PC-9 (cell line): ENCODE measurements around the gene ARHGEF1. TPM values are rescaled to one million over a fixed set of nuclear protein-coding genes. Genes with fewer than 3 reads are reported as not detected.

ENCODE experiments used
- BruUV-seq: library from RNA; stranded (reverse); fragments of 400-500 nt; replicated peaks from 2 replicates; lab custom pipeline; 2021; lab: Mats Ljungman, UMichigan
- CTCF ChIA-PET: fragments of 300-600 bp; sonication (Branson Sonifier 250); formaldehyde crosslinking; loops from one replicate; lab custom pipeline; 2022; ENCODE audit warnings: antibody characterized with exemption; lab: Charles Lee
- POLR2A ChIA-PET: fragments of 300-600 bp; sonication (Branson Sonifier 250); formaldehyde crosslinking; loops from one replicate; lab custom pipeline; 2022; ENCODE audit warnings: antibody characterized with exemption; ENCODE audit not compliant: unreplicated experiment; lab: Charles Lee
- DNase-seq, 2 experiments: peaks; one replicate each; pipeline versions ENCODE4 v3.0.0 to v3.0.0-alpha.2; 2015 to 2022; ENCODE audit warnings: mixed read lengths in 1 of 2
- H2AFZ ChIP-seq: fragments of 200-600 bp; sonication (generic); 2 replicates; pipeline ENCODE4 v1.8.1; 2017; ENCODE audit warnings: antibody characterized with exemption
- H3F3A ChIP-seq: fragments of 200-600 bp; sonication (generic); 2 replicates; pipeline ENCODE4 v1.8.1; 2017; ENCODE audit warnings: antibody characterized with exemption, mild to moderate bottlenecking, low read depth; ENCODE audit not compliant: insufficient read depth
- H3K27ac ChIP-seq: fragments of 200-600 bp; sonication (generic); 2 replicates; pipeline ENCODE4 v1.6.1; 2016; ENCODE audit warnings: mixed run types
- H3K27me3 ChIP-seq: fragments of 200-600 bp; sonication (generic); 2 replicates; pipeline ENCODE4 v1.6.1; 2016; ENCODE audit warnings: low read depth, mixed run types; ENCODE audit not compliant: insufficient read depth
- H3K36me3 ChIP-seq: fragments of 200-600 bp; sonication (generic); 2 replicates; pipeline ENCODE4 v1.6.1; 2016; ENCODE audit warnings: low read depth, mixed run types
- H3K4me1 ChIP-seq: fragments of 200-600 bp; sonication (generic); replicated peaks from 2 replicates; pipeline ENCODE4 v1.6.1; 2016; ENCODE audit warnings: mixed run types; ENCODE audit not compliant: insufficient read depth
- H3K4me2 ChIP-seq: fragments of 200-600 bp; sonication (generic); 2 replicates; pipeline ENCODE4 v1.6.1; 2017; ENCODE audit warnings: mixed run types
- H3K4me3 ChIP-seq: fragments of 200-600 bp; sonication (generic); 2 replicates; pipeline ENCODE4 v1.6.1; 2016; ENCODE audit warnings: mixed run types
- H3K79me2 ChIP-seq: fragments of 200-600 bp; sonication (generic); 2 replicates; pipeline ENCODE4 v1.6.1; 2017; ENCODE audit warnings: low read depth, mixed run types
- H3K9me2 ChIP-seq: fragments of 200-600 bp; sonication (generic); 2 replicates; pipeline ENCODE4 v1.8.1; 2017; ENCODE audit warnings: mild to moderate bottlenecking; ENCODE audit not compliant: insufficient read depth
- H3K9me3 ChIP-seq: fragments of 200-600 bp; sonication (generic); 2 replicates; pipeline ENCODE4 v1.8.1; 2016; ENCODE audit warnings: low read depth; ENCODE audit not compliant: insufficient read depth
- H4K20me1 ChIP-seq: fragments of 200-600 bp; sonication (generic); 2 replicates; pipeline ENCODE4 v1.8.1; 2017; ENCODE audit not compliant: insufficient read depth
- CTCF ChIP-seq: fragments of 200-600 bp; sonication (generic); conservative IDR thresholded peaks from 2 replicates; pipeline ENCODE4 v1.6.1; 2017; ENCODE audit warnings: mixed run types, antibody characterized with exemption, mild to moderate bottlenecking, moderate library complexity
- EZH2 ChIP-seq: fragments of 200-600 bp; sonication (generic); IDR thresholded peaks from 2 replicates; pipeline ENCODE4 v1.8.0; 2017; ENCODE audit warnings: antibody characterized with exemption, low read depth
- intact Hi-C: fragments of 100-400 bp; cut with micrococcal nuclease; formaldehyde crosslinking; loops from one replicate; pipeline ENCODE4 v1.10.0; 2022; ENCODE audit not compliant: unreplicated experiment
- total RNA-seq: library from RNA; stranded (reverse); gene quantifications from 2 replicates; pipeline ENCODE4 v1.2.3, GENCODE V29; 2021

The ARHGEF1 gene
- total RNA-seq, 1 experiment from 2014 or later, result 101 TPM

DNA sequence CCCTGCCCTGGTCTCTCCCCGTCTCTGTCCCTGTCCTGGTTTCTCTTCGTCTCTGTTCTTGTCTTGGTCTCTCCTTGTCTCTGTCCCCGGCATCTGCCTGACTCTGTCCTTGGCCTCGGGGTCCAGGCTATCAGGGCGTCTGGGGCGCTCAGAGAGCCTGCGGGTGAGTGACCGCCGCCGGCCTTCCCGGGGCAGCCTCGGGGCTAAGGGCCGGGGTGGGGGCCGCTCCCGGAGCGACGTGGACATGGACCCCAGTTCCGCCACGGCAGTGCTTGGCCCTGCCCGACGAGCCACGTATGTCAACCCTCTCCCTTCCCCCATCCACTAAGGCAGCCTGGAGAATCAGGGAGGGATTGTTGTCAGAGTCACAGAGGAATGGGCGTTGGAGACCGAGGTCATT is 14.8 kb downstream of the ARHGEF1 start:
- intact Hi-C loops, result no loop called here
- ChIA-PET CTCF (no interaction called here), POLR2A (no interaction called here)
- peaks cover 6% of the 10 kb centered on the region; the same call in 1 of the 2 replicates for H3K36me3 ChIP-seq
- no peak overlapping the region for H3K4me3 ChIP-seq
- peaks cover 9% of the 10 kb centered on the region; the same call in 1 of the 2 replicates for H3F3A ChIP-seq
- BruUV-seq, result no TSS peak
- H3K4me1 ChIP-seq, result no peaks in the 10 kb centered on the region
- TF ChIP-seq CTCF (no peak), EZH2 (no peak)
- no peak overlapping the region for H3K27ac ChIP-seq
- no peaks in the 10 kb centered on the region for H3K9me2 ChIP-seq
- no peak overlapping the region for H3K4me2 ChIP-seq
- no peak overlapping the region for H2AFZ ChIP-seq
- no peaks in the 10 kb centered on the region for H3K9me3 ChIP-seq
- no peak for DNase-seq
- no peaks in the 10 kb centered on the region for H3K79me2 ChIP-seq
- peaks cover 14% of the 10 kb centered on the region for H4K20me1 ChIP-seq
- no peaks in the 10 kb centered on the region for H3K27me3 ChIP-seq

GRCh38 chr19:41898235-41898634 is 15.3 kb downstream of the ARHGEF1 start:
- H3K36me3 ChIP-seq, result peaks cover 6% of the 10 kb centered on the region; the same call in 1 of the 2 replicates
- POLR2A ChIA-PET, result no interaction called here
- no peak overlapping the region for H3K4me3 ChIP-seq

DNA sequence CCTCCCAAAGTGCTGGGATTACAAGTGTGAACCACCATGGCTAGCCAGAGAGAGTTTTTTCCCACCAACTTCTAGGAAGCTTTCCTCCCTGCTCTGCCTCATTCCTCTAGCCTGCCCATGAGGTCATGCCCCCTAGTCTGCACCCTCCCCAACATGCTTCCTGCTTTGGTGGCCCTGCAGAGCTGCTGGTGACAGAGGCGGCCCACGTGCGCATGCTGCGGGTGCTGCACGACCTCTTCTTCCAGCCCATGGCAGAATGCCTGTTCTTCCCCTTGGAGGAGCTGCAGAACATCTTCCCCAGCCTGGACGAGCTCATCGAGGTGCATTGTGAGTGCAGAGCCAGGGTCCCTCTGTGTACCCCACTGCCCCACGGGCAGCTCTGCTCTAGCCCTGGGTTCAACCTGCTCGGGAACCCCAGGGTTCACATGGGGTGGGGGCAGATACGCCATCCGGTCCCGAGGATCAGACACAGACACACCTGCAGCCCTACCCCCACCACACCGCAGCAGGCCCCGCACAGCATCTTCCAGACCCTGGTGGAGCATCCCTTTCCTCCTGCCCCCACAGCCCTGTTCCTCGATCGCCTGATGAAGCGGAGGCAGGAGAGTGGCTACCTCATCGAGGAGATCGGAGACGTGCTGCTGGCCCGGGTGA is 18.9 kb downstream of the ARHGEF1 start:
- no peak overlapping the region for H3K4me2 ChIP-seq
- H3K9me2 ChIP-seq, result no peaks in the 10 kb centered on the region
- no peak overlapping the region for H3K27ac ChIP-seq
- no TSS peak for BruUV-seq
- POLR2A ChIA-PET, result no interaction called here
- peaks cover 15% of the 10 kb centered on the region; the same call in 1 of the 2 replicates for H3F3A ChIP-seq
- no peak for TF ChIP-seq EZH2
- TF ChIP-seq CTCF, result no peak
- no peaks in the 10 kb centered on the region; the same call in 1 of the 2 replicates for H3K36me3 ChIP-seq
- no peaks in the 10 kb centered on the region for H3K9me3 ChIP-seq
- CTCF ChIA-PET, result interaction anchor here (0.6 kb wide), 1 partner anchor 203 kb away, joined by 3 read pairs; no protein-coding TSS in a partner anchor
- no peak for DNase-seq
- intact Hi-C loops, result no loop called here
- H3K4me3 ChIP-seq, result no peak overlapping the region
- no peaks in the 10 kb centered on the region for H3K79me2 ChIP-seq
- H2AFZ ChIP-seq, result no peak overlapping the region
- H3K4me1 ChIP-seq, result peaks cover 19% of the 10 kb centered on the region
- no peaks in the 10 kb centered on the region for H3K27me3 ChIP-seq
- H4K20me1 ChIP-seq, result peaks cover 46% of the 10 kb centered on the region

More at GRCh38 chr19:41898235-41898634, 15.3 kb downstream of the ARHGEF1 start:
- no peak overlapping the region for H3K4me2 ChIP-seq
- CTCF ChIA-PET, result no interaction called here
- no peak for DNase-seq
- H3K9me3 ChIP-seq, result no peaks in the 10 kb centered on the region
- peaks cover 16% of the 10 kb centered on the region for H4K20me1 ChIP-seq
- no peaks in the 10 kb centered on the region for H3K79me2 ChIP-seq
- no peak overlapping the region for H3K27ac ChIP-seq
- H3F3A ChIP-seq, result peaks cover 9% of the 10 kb centered on the region; the same call in 1 of the 2 replicates
- H3K4me1 ChIP-seq, result peaks cover 2% of the 10 kb centered on the region; the same call in 1 of the 2 replicates
- no TSS peak for BruUV-seq
- intact Hi-C loops, result no loop called here
- TF ChIP-seq EZH2 (no peak), CTCF (no peak)
- H3K27me3 ChIP-seq, result no peaks in the 10 kb centered on the region
- H2AFZ ChIP-seq, result no peak overlapping the region
- H3K9me2 ChIP-seq, result no peaks in the 10 kb centered on the region
